GM18502 (cell line): ENCODE measurements around the gene PPFIBP2.
"Not testable (repeated sequence)": the region's sequence is repeated elsewhere in the genome, so short reads cannot be mapped to it uniquely, and the experiment has no call there.

Source experiments
- ATAC-seq: cut with Tn5 transposase; IDR thresholded peaks from one replicate; pipeline ENCODE4 v1.9.1; 2021; ENCODE audit warnings: mild to moderate bottlenecking; ENCODE audit not compliant: unreplicated experiment, poor library complexity

Gene PPFIBP2

DNA sequence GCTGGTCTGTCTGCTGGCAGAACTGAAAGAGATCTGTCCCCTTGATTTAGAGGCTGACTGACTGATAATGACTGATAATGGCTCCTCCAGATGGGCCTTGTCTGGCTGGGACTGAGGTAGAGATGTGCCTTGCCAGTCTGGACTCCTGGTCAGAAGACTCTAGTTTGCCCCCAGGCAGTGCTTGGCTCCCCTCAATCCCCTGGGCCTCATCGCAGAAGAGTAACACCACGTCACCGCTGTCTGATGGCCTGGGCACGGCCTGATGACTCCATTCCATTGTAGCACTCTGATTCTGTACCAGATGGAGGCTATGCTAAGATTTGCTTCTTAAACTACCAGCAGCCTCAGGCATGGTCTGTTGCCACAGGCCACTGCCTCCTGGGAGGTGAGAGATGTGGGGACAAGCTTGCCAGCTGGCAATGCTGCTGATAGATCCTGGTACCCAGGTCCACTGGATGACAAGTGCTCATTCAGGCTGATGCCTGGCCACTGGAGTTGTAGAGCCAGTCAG is 140.5 kb downstream of the PPFIBP2 start:
- no peak for ATAC-seq

DNA sequence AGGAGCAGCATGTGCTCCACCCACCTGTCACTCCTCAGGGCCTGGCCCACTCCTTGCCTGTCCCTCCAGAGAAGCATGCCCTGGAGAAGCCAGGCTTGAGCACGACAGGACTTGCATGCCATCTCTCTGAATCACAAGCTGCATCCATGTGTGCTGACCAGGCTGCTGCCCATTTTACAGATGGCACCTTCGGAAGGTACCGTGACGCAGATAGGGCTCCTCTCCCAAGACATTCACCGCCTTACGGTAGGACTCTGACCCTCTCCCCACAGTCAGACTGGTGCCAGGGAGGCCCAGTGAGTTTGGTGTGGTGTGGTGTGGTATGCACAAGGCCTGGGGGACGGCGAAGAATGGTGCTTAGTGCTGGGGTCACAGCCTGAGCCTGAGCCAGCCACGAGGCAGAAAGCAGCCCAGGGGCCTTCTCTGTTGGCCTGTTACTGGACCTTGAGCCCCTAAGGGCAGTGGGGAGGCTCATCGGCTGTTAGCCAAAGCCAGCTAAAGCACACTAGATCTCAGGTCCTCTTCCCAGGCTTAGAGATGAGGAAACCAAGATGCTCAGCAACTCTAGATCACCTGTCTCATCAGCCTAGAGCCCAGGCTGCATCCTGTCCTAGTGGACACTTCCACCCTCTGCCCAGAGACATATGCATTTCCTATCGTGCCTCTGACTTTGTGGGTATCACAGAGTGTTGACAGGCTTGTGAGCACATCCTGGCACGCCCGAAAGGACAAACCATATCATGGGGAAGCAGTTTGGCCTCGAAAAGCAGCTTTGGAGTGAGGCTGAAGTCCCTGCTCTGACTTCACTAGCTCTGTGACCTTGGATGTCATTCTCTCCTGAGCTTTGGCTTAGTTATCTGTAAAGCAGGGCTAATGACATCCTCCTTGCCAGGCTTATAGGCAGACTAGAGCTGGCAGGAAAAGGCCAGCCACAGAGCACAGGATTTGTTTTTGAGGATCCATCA is 141.7 kb downstream of the PPFIBP2 start:
- ATAC-seq, result no peak

DNA sequence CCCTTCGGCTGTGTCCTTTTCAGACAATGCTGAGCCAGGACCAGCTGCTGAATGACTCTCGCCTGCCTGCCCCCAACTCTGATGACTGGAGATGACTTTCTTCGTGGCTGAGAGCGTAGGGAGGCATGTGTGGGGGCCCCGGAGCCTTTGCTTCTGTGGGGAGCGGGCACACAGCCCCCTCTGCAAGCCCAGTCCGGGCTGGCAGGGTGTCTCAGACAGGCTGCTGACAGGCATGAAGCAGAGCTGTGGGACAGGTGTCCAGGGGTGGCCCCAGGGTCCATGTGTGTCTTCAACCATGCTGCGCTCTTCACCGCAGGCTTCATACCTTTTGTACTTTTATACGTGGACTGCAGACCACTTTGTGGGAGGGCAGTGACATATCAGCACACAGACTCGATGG is 142.9 kb downstream of the PPFIBP2 start:
- ATAC-seq, result no peak

DNA sequence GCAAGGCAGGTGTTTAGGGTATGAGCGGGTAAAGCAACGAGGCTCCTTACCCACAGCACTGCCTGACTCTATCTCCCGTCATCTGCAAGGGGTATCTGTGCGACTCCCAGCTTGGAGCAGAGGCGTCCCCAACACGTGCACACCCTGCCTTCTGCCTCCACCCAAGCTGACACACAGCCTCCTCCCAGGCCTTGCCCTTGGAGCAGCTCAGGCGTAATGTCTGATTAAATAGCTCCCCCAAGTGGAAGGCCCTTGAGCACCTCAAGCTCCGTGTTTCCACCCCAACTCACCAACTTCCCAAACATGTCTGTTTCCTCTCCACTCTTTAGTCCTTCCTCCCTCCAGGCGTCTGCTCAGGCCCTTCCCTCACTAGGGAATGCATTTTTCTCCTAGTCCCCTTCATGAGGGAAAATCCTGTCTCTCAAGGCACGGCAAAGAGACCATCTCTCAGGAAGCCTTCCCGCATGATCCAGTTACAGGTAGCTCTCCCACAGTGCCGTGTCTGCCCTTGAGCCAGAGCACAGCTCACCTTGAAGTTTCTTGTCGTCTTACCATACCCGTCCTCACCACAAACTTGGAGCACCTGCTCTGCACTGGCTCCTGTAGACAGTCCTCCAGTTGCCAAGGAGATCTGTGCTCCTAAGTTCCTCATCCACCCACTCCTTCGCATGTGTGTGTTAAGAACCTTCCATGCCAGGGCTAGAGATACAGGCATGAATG is 143.7 kb downstream of the PPFIBP2 start:
- ATAC-seq, result no peak

DNA sequence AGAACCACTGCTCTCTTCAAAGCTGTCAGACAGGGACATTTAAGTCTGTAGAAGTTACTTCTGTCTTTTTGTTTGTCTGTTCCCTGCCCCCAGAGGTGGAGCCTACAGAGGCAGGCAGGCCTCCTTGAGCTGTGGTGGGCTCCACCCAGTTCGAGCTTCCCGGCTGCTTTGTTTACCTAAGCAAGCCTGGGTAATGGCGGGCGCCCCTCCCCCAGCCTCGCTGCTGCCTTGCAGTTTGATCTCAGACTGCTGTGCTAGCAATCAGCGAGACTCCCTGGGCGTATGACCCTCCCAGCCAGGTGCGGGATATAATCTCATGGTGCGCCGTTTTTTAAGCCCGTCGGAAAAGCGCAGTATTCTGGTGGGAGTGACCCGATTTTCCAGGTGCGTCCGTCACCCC is 149.7 kb downstream of the PPFIBP2 start:
- not testable (repeated sequence) for ATAC-seq

DNA sequence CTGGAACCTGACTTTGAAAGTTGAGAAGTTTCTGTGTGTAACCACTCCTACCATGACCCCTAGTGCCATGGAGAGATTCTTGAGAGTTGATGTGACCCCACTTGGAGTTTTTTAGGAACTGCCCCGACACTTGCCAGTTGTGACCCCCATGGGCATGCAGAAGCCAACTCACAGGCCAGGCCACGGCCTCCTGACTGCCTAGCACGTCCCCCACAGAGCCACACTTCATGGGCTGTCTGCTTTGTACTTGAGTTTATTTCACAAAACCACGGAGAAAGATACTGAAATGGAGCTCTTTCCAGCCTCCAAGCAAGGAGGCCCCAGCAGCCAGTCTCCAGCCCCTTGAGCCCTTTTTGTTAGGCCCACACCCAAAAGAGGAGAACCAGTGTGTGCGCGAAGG is 151.1 kb downstream of the PPFIBP2 start:
- ATAC-seq, result no peak

DNA sequence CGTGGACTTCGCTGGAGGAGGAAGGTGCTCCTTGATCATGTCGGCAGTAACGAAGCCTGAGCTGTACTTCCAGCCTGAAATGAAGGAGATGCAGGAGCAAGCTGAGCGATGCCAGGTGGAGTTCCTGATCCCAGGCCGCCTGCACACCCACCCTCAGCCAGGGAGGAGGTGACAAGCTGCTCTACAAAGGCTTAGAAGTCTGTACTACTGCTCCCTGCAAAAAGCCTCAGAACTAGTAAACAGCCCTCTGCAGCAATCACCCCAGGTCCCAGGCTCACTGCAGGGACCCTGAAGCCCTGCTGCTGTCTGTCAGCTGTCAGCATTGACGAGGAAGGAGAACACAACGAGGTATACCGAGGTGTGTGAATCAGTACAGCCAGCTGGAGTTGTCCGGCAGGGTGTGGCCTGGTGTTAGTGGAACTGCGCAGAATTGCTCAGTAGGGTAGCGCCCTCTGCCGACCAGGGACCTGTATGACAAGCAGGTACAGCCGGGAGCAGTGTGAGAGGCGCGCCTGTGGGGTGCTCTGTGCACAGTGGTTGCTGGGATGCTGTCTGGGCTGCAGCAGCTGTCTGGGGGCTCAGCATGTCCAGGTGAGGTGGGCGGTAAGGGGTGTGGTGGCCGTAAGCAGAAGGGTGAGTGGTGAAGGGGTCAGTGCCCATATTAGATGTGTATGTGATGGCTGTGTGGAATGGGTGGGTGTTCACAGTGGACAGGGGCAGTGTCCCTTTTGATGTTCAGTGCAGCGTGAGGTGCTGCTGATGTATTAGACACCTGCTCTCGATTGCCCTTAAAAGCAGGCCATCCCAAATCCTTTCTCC is 151.9 kb downstream of the PPFIBP2 start:
- ATAC-seq, result peak; percentile 97

DNA sequence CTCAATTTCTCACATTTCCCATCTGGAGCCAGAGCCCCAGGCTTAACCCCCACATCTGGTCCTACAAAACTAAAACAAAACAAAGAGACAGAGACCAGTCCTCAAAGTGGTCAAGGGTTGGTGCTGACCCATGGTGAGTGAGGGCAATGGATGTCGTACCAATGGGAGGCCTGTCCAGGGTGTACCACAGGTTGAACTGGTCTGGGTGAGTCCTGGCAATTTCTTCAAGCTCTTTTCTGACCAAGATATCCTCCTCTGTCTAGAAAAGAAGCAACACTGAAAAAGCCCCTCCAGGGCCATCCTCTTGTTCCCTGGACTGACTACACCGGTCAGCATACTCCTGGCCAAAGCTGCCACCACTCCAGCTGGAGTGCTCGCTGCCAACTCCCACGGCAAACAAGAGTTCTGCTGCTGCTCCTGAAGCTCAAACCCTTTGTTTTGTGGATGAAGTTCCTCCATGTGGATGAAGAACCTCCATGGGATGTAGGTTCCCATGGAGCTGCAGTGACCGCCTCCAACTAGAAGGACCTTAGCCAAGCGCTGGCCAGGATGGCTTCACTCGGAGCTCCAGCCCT is 152.6 kb downstream of the PPFIBP2 start:
- ATAC-seq, result no peak

DNA sequence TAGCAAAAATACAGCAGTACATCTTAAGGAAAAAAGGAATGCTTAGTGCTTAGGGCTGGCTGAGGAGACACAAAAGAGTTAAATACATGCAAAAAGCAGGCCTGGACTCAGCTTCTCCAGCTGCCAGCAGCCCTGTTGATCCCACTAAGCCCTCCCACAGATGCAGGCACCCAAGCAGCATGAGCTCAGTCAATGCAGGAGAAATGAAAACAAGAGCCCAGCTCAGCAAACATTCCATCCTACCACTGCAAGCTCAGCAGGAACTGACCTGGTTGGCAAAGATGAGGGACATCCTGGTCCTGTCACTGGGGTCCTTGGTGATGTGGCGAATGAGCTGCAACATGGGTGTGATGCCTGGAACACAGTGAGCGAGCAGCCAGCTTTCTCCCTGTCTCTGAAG is 153.7 kb downstream of the PPFIBP2 start:
- ATAC-seq, result no peak

DNA sequence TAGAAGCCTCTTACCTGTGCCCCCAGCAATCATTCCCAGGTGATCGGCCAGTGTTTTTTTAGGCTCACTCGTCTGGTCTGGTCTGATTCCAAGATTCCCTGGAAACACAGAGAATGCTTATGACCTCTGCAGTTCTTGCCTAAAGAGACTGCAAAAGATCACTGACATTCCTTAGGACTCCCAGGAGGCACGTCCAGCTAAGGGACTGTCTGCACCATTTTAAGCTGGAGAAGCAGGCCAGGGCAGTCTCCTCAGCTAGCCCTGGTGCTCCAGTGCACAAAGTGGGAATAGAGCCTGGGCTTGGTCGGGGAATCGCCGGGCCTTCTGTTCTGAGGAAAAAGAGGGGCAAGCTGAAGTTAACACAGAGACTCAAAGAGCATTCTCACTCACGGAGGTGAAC is 154.7 kb downstream of the PPFIBP2 start:
- ATAC-seq, result no peak

DNA sequence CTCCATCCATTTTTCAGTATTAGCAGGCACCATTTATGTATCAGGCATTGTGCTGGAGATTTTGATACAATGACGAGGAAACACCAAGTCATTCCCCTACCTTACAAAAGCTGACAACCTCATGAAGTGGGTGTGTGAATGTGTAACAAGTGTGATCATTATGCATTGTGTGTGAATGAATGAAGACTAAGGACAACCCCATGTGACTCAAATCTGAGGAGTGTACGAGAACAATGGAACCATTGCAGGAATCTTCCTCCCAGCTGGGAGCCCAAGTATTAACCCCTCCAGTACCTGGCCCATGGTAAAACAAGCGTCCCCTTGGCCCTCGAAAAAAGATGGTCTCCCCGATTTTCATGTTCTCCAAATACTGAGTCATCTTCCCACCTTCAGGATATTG is 155.1 kb downstream of the PPFIBP2 start:
- no peak for ATAC-seq

DNA sequence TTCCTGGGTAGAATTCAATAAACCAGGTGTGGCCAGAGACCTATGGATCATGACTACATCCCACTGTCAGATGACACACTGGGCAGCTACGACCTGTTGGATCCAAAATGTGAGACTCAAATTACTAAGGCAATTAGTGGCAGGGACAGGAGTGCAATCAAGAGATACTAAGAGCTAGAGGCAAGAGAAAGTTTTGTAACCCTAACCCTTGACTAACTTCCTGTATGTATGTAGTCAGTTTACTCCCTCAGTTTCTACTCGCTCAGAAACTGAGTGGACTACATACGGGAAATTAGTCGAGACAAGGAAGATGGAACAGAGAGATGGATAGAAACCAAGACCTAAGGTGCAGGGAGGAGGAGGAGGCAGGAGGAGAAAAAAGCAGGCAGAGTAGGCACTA is 156.8 kb downstream of the PPFIBP2 start:
- ATAC-seq, result no peak

DNA sequence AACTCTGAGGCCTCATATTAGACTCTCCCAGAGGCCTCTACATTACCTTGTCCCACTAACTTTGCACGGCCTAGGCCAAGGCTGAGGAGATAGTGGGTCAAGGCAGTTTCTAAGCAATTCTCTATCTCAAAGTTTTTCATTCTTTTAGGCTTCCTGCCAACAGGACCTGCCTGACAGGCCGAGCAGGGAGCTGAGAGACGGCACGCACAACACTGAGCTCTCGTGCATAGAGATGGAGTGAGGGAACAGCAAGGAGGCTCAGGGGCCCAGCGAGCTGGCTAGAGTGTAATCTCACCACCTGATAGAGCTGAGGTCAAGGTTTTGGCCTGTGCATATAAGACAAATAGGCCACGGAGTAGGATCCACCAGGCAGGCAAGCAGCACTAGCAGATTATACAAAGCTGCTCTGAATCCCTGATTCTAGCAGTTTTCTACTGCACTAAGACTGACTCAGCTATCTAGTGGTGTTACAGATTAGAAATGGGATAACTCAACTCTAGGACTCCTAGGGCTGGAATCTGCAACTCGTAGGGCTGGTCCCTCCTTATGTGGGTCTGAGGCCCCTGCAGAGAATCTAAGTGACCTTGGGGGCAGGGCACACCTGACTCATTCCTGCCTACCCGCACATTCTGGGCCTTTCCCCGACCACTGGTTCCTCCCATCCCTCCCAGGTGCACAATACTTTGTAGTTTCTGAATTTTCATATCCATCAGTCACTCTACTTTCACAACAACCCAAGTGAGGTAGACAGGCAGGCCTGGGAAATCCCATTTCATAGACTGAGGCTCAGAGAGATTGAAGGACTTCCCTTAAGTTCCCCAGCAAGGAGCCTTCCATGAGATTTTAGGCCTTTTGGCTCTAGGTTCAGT is 157.8 kb downstream of the PPFIBP2 start:
- peak; percentile 67 for ATAC-seq

DNA sequence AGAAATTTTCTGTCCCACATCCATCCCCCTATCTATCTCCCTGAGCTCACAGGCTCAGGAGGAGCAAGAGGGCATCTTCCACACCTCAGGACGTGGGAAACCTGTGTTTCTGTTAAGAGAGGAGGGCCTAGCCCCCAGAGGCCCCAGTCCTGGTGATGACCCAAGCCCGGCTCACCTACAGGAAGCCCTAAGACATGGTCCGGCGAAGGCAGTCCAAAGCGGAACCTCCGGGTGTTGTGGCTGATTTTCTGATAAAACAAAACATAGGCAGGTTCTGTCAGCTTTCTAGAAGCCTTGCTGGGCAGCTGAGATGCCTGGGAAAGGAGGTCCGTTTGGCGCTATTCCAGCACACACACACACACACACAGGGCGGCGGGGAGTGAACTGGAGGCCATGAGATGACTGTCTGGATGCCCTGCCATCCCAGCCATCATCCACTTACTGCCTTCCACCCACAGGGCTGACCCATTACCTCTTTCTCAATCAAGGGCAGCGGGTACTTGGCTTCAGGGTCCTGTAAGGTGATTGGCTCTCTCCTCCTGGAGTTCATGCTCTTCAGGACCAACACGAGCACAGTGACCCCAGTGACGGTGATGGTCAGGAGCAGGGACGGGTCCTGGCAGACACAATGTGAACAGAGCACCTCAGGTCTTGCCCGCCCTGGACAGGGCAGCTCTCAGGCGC is 158.6 kb downstream of the PPFIBP2 start:
- peak; percentile 1 for ATAC-seq

DNA sequence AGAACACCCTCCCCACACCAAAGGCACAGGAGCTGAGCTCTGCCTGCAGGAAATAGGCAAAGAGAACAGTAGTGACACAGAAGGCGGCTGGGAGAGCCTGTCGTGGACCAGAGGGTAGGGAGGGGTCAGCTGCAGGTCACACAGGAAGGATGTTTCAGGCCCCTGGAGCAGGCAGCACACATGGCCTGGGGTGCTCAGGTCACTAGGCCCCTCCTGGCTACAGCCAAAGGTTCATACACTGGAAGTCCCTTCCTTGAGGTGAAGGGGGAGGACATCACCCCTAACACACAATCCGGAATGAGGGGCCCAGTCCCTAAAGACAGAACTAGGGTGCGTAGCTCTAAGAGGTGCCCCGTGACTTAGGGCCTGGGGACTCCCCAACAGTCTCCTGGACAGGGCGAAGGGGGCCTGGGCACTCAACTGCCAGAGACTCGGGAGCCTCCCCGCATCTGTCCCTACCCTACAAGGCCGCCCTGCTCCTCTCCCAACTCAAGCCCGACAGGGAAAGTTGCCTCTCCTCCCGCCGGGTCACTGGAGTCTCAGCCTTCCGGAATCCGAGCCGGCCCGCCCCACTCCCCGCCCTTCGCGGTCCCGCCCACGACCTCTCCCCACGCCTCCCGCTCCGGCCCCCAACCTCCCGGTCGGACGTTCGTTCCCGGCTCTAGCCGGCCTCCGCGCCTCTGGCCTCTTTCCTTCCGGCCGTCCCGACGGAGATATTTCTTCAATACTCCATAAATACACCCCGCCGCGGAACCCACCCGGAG is 159.3 kb downstream of the PPFIBP2 start, which contains the start of gene CYB5R2:
Gene CYB5R2, minus strand, starts transcription at position 541 of the 764 bp plus-strand sequence. CDS start 675 bp downstream, outside the sequence.
- peak; percentile 34 for ATAC-seq

DNA sequence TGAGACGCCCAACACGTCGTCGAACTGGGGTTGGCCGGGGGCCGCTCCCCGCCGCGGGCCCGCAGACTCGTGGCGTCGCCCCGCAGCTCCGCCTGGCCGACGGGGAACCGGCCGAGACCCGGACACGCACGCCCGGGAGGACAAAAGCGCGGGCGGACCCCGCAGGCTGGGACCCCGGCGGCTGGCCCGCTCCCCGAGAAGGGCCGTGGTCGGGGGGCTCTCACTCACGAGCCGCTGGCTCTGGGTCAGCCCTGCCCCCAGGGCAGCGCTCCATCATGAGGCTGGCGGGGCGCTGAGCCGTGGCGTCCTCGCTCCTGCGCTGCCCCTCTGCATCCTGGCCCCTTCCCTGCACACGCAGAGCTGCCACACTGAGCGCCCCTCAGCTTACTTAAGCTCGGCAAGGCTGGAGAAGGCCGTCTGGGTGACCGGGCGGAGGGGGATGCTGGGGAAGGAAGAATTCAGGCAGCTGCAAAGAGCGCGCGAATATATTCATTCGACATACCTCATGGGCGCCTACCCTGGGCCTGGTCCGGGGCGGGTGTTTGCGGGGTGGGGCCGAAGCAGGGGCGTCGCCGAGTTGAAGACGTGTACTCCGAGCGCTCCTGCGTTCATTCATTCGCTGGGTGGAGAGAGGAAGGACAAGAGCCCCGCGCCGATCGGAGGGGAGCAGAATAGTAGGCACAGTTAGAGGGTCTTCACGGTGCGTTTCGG is 160.1 kb downstream of the PPFIBP2 start:
- ATAC-seq, result peak; percentile 37

DNA sequence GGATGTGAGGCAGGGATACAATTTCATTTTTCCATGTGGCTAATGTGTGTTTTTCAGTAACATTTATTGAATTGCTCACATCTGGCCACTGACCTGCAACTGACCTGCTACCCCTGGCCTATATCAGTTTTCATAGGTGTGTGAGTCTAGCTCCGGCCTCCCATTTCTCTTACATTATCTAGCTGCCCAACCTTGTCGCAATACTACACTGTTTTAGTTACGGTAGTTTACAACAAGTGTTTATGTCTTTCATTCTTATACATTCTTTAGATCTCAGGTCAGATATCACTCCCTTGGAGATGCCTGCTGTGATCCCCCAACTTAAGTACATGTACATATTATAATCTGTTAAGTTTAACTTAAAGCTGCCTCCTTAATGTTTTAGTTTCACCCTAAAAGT is 161.8 kb downstream of the PPFIBP2 start:
- ATAC-seq, result no peak
